ENCODE measurements around the gene BTG2.
"Not testable (repeated sequence)": the region's sequence is repeated elsewhere in the genome, so short reads cannot be mapped to it uniquely, and the experiment has no call there.

The BTG2 gene

GRCh38 chr1:203296460-203297073 lies 8.8 kb upstream of the BTG2 start:
- DNase-seq: no peak

DNA sequence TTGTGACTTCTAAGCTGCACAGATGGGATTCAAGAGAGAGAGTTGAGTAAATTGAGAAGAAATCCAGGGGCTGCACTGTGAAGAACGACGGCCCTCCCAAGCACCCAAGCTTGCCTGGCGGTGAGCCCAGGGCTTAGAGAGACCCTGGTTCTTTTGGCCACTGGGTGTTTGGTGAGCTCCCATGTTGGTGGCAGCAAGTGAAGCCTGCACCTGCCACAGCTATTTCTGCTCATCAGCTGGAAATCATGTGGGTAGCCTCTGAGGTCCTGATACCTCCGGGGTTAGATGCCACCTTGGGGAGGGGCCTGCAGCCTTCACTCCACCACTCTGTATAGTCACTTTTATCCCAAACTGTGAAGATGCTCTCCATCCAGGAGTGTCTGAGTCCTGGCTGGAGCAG lies 6.2 kb upstream of the BTG2 start:
- DNase-seq: peak; percentile 27

GRCh38 chr1:203299719-203300429 lies 5.4 kb upstream of the BTG2 start:
- DNase-seq: not testable (repeated sequence)

- no peak for DNase-seq
Measured at GRCh38 chr1:203300441-203301330, 4.6 kb upstream of the BTG2 start.

GRCh38 chr1:203301331-203301668 lies 4.0 kb upstream of the BTG2 start:
- DNase-seq: no peak

DNA sequence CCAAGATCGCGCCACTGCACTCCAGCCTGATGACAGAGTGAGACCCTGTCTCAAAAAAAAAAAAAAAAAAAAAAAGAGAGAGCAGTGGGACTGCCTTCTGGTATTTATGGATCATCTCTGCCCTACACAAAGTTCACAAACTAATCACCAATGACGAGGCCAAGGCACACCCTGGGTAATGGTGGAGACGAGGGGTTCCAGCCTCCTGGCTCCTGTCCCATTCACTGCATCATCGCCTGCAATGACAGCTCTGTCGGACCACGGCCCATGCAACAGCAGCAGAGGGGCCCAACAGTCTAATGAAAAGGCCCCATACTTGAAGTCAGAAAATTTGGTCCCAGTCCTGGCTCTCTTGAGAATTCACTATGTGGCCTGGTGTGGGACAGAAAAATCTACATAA lies 2.9 kb upstream of the BTG2 start:
- no peak for DNase-seq

DNA sequence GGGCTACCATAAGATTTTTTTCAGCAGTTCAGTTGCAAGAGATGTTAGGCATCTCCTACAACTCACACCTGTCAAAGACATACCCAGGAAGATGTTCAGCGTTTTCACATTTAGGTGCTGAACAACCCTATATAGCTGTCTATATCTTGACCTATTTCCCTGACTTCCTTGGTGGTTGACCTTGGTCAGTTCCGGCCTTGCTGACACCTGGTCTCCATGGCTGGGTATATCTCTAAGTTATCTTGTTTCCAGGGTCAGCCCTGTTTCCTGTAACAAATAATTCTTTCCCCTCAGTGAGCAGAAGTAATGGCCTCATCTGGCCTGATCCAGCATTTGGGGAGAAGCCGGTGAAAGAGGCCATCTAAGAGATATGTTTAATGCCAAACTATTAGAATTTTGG lies 2.4 kb upstream of the BTG2 start:
- no peak for DNase-seq

DNA sequence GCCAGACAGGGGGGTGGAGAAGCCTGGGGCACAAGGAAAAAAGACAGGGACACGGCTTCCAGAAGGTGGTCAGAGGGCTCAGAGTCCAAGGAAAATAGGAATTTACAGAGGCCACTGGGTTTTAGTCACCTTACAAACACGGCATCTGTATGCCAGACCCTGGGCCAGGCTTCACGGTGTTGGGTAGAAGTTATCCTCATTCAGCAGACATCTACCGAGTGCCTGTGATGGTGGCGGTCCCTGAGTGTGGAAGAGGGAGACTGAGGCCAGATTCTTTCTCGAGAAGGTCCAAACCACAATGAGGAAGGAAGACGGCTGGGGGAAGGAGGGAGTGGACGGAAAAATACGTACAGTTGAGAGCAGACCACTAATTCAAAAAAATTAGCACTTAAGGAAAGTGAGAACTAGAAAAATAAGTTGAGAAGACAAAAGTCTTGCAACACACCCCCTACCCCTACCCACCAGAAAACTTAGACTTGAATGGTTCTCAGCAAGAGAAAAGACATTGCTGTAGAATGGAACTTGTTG lies 864 bp upstream of the BTG2 start:
- no peak for DNase-seq

DNA sequence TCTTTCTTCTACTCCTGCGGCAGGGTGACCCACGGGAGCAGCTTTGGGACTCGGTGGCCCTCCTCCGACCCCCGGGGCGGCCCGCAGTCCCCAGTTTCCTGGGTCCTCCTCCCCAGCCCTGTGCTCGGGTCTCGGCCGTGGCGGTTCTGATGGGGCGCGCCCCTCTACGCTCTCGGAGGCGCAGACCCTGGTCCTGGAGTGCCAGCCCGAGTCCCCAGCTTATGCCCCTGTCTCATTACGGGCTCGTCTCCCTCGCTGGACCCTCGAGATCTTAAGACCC lies 430 bp downstream of the BTG2 start:
- DNase-seq: no peak

- DNase-seq: peak; percentile 48
Measured at GRCh38 chr1:203306089-203306964, 1.0 kb downstream of the BTG2 start.

GRCh38 chr1:203306965-203307541 lies 1.7 kb downstream of the BTG2 start:
- no peak for DNase-seq

DNA sequence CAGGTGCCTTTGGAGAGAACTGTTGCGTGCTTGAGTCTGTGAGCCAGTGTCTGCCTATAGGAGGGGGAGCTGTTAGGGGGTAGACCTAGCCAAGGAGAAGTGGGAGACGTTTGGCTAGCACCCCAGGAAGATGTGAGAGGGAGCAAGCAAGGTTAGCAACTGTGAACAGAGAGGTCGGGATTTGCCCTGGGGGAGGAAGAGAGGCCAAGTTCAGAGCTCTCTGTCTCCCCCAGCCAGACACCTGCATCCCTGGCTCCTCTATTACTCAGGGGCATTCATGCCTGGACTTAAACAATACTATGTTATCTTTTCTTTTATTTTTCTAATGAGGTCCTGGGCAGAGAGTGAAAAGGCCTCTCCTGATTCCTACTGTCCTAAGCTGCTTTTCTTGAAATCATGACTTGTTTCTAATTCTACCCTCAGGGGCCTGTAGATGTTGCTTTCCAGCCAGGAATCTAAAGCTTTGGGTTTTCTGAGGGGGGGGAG lies 2.4 kb downstream of the BTG2 start:
- peak; percentile 80 for DNase-seq

DNA sequence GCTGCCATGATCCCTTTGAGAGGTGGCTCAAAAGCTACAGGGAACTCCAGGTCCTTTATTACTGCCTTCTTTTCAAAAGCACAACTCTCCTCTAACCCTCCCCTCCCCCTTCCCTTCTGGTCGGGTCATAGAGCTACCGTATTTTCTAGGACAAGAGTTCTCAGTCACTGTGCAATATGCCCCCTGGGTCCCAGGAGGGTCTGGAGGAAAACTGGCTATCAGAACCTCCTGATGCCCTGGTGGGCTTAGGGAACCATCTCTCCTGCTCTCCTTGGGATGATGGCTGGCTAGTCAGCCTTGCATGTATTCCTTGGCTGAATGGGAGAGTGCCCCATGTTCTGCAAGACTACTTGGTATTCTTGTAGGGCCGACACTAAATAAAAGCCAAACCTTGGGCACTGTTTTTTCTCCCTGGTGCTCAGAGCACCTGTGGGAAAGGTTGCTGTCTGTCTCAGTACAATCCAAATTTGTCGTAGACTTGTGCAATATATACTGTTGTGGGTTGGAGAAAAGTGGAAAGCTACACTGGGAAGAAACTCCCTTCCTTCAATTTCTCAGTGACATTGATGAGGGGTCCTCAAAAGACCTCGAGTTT lies 3.1 kb downstream of the BTG2 start:
- DNase-seq: no peak

GRCh38 chr1:203308923-203309331 lies 3.6 kb downstream of the BTG2 start:
- no peak for DNase-seq

DNA sequence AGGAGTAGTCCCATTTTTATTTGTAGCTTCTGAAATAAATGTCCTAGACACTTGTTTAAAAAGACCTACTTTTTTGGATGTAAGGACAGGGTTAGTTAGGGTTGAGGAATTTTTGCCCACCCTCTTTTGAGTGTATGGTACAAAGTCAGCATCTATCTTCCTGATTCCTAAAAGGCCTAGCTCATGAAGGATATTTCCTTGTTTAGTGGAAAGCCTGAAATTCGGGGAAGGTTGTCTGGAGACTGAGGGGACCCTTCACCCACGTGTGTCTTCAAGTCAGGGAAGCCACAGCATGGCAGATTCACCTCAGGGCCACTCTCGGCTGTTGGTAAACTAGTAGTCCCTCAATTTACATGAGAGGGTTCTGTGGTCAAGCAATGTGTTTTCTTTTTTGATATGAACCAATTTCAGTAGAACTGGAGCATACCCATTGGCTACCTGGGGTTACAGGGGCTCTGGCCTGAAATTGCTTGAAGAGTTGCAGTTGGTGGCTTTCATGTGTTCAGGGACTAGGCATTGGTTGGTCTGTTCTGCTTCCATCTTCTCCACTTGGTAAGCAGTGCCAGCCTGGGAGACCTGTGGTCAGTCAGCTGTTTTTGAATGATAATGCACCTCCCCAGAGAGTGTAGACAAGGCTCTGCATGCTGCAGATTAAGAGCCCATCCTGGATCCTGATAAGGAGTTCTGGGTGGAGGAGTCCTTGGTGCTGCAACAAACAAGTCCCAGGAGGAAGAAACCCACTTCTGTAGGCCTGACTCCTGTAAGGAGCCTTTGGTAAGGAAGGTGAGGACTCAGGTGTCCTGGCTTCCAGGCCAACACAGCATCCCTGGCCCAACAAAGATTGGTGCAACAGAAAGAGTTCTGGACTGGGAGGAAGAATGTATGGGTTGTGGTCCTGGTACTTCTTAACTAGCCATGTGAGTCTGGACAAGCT lies 6.3 kb downstream of the BTG2 start:
- DNase-seq: no peak

DNA sequence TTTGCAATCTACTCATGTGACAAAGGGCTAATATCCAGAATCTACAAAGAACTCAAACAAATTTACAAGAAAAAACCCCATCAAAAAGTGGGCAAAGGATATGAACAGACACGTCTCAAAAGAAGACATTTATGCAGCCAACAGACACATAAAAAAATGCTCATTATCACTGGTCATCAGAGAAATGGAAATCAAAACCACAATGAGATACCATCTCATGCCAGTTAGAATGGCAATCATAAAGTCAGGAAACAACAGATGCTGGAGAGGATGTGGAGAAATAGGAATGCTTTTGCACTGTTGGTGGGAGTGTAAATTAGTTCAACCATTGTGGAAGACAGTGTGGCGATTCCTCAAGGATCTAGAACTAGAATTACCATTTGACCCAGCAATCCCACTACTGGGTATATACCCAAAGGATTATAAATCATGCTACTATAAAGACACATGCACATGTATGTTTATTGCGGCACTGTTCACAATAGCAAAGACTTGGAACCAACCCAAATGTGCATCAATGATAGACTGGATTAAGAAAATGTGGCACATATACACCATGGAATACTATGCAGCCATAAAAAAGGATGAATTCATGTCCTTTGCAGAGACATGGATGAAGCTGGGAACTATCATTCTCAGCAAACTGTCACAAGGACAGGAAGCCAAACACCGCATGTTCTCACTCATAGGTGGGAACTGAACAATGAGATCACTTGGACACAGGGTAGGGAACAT lies 8.9 kb downstream of the BTG2 start:
- not testable (repeated sequence) for DNase-seq

DNA sequence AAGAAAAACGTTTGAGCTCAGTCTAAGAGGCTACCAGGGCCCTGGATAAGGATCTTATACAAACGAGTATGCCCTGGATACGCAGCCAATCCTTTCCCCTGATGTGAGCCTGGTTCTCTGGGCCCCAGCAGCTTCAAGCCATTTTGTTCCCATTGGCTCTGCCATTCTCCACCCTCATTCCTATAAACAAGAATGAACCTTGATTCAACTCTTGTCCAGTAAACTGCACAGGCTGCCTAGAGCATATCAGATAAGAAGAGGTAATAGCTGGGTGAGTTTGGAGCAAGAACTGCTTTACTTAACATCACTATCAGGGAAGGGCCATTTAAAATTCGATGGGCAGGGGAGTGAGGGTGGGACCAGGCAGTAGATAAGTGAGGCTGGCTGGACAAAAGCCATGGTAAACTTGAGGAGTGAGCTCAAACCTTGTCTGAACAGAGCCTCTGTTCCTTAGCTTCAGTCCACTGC lies 11.3 kb downstream of the BTG2 start:
- DNase-seq: no peak

DNA sequence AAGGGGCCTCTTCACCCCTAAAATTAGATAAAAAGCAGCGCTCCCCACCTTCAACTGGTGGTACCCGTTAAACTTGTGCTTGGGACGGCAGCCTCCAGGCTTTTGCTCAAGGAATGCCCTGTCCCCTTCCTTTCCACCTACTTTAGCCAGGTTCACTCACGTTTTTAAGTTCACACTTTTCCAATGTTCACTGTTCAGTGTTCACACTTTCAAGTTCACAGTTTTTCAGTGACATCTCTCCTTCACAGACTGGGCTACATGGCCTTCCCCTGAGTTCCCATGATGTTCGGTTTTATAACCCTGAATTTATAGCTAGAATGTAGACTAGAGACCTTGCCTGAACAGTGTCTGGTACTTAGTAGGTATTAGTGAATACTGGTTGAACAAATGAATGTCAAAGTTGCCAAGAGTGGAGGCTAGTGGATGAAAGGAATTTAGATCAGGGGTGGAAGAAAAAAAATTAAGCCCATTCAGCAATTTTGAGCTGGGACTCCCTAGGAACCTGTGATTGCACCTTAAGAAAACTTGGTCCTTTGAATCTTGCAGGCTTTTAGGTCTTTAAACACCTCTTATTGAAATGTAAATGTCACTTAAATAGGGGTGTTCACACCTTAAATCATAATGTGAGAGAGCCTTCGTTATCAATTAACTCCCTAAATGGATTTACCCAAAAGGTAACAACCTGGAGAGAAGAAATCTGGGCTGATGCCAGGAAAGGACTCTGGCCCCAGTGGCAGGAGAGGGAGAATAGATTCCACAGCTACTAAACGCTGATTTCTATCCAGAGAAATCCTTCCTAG lies 12.3 kb downstream of the BTG2 start:
- no peak for DNase-seq

- no peak for DNase-seq
Measured at GRCh38 chr1:203318229-203318517, 12.9 kb downstream of the BTG2 start.
